Measurements from ENCODE around the gene KDM4F. TPM values are rescaled to one million over a fixed set of nuclear protein-coding genes. Genes with fewer than 3 reads are reported as not detected.
A peak's percentile ranks its signal among the peaks of the same experiment; 100 is the strongest.

KDM4F gene
- total and polyA plus RNA-seq, 4 donors, result not detected

GRCh38 chr11:95067039-95067840, 18.0 kb downstream of the KDM4F start:
- under 1% methylated on average over 98 of the region's 98 CpGs for WGBS
- H3K9ac ChIP-seq (ENCODE audit: low read depth in 1 of 2, low read length in 2 of 2), result peak overlapping the region; percentile 95 to 96
- H3K4me1 ChIP-seq (ENCODE audit: control insufficient read depth in 4 of 4, insufficient read depth in 4 of 4, low read length in 3 of 4), result peaks cover 0 to 18% (median 13%) of the 10 kb centered on the region in 4 donors
- no peaks in the 10 kb centered on the region for H3K27me3 ChIP-seq (ENCODE audit: control insufficient read depth in 4 of 4, insufficient read depth in 4 of 4, low read length in 3 of 4)
- no peaks in the 10 kb centered on the region for H3K9me3 ChIP-seq (ENCODE audit: control insufficient read depth in 4 of 4, low read length in 3 of 4)
- peaks cover 0 to 2% (median 0%) of the 10 kb centered on the region in 4 donors for H3K36me3 ChIP-seq (ENCODE audit: control insufficient read depth in 4 of 4, insufficient read depth in 3 of 4, low read depth in 1 of 4, low read length in 3 of 4)
- H3K4me3 ChIP-seq (ENCODE audit: low read depth in 1 of 3, low read length in 3 of 3), result peak overlapping the region; percentile 91 to 98 (median 94)
- H3K27ac ChIP-seq (ENCODE audit: low read depth in 1 of 2, low read length in 2 of 2), result peak overlapping the region; percentile 95 to 97
- peak; percentile 85 for DNase-seq (ENCODE audit: low spot score)
- TF ChIP-seq RXRA (IDR thresholded peaks at IDR 0.05) (no peak), NR2F2 (IDR thresholded peaks at IDR 0.05) (no peak), HNF4A (conservative IDR thresholded peaks at IDR 0.05) (peak in 1 of 2 donors; percentile 18), GABPA (IDR thresholded peaks at IDR 0.05 in 1 of 2, conservative IDR thresholded peaks at IDR 0.05 in 1 of 2) (no peak), TAF1 (conservative IDR thresholded peaks at IDR 0.05) (peak; percentile 84), RAD21 (IDR thresholded peaks at IDR 0.05) (peak; percentile 31 to 49), FOXA2 (IDR thresholded peaks at IDR 0.05) (no peak), MAX (IDR thresholded peaks at IDR 0.05) (no peak), SP1 (IDR thresholded peaks at IDR 0.05) (peak; percentile 39), CTCF (IDR thresholded peaks at IDR 0.05; ENCODE audit: low read depth, low read length, missing input control) (peak; percentile 47), YY1 (IDR thresholded peaks at IDR 0.05) (peak; percentile 95), FOXA1 (IDR thresholded peaks at IDR 0.05) (no peak), REST (IDR thresholded peaks at IDR 0.05) (peak; percentile 79), ATF3 (IDR thresholded peaks at IDR 0.05) (no peak), EGR1 (IDR thresholded peaks at IDR 0.05; ENCODE audit: low read depth in 2 of 2) (no peak), HNF4G (IDR thresholded peaks at IDR 0.05) (no peak), JUND (IDR thresholded peaks at IDR 0.05) (no peak), ZBTB33 (IDR thresholded peaks at IDR 0.05) (no peak)
